GM12891 (cell line): Measurements from ENCODE around the gene ZNF236.

ENCODE experiments used
- POLR2A ChIP-seq: IDR thresholded peaks from 2 replicates; pipeline ENCODE4 v1.6.1; 2011; ENCODE audit warnings: low read depth, low read length, control low read depth
- POLR2AphosphoS5 ChIP-seq: IDR thresholded peaks from 2 replicates; pipeline ENCODE4 v1.6.1; 2011; ENCODE audit warnings: low read depth, low read length, control low read depth
- SPI1 ChIP-seq: IDR thresholded peaks from 2 replicates; pipeline ENCODE4 v1.6.1; 2011; ENCODE audit warnings: low read depth, low read length, control low read depth
- TAF1 ChIP-seq: IDR thresholded peaks from 2 replicates; pipeline ENCODE4 v1.6.1; 2011; ENCODE audit warnings: low read depth, low read length, control low read depth

DNA sequence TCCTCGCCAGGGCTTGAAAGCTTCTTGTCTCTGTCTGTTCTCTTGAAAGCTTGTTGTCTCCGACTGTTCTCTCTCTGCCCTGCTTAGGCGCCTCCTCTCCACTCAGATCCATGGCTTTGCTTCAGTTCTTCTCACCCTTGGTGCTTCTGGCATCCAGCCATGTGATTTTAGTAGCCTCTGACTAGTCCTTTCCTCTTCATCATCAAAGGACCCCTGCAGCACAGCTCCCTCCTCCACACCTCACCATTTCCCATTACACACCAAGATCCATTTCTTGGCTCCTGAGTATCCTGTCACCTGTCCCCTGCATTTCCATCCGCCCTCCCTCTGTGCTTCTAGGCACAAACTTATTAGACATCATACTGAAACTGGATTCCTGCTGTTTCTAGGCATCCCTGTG lies 59.4 kb downstream of the ZNF236 start:
- no peak for TF ChIP-seq TAF1
- TF ChIP-seq POLR2A, result no peak
- no peak for TF ChIP-seq POLR2AphosphoS5
- TF ChIP-seq SPI1, result no peak
